Stomach (tissue), 9 donors: ENCODE data around the gene PRG2. TPM values are rescaled to one million over a fixed set of nuclear protein-coding genes. Genes with fewer than 3 reads are reported as not detected.
A peak's percentile ranks its signal among the peaks of the same experiment; 100 is the strongest.

ENCODE experiments used
- DNase-seq, 2 donors: peaks; one replicate each; pipeline versions ENCODE4 v3.0.0 to v3.0.0-alpha.2; 2013 to 2019
- H3K27ac ChIP-seq, 5 donors: fragments of 200-600 bp in 4 of 5; sonication (generic) in 4 of 5; one replicate each; pipeline ENCODE4 v1.5.1; 2013 to 2019; ENCODE audit warnings: mild to moderate bottlenecking in 1 of 5, moderate library complexity in 1 of 5
- H3K27me3 ChIP-seq, 3 donors: fragments of 200-600 bp; sonication (generic); one replicate each; pipeline ENCODE4 v1.5.1; 2017 to 2019; ENCODE audit warnings: mixed run types in 1 of 3
- H3K36me3 ChIP-seq, 4 donors: fragments of 200-600 bp; sonication (generic); 1 replicate in 3 of 4; 2 replicates in 1 of 4; pipeline ENCODE4 v1.5.1; 2016 to 2019
- H3K4me1 ChIP-seq, 4 donors: fragments of 200-600 bp; sonication (generic); one replicate each; pipeline ENCODE4 v1.5.1; 2016 to 2019
- H3K4me3 ChIP-seq, 4 donors: fragments of 200-600 bp; sonication (generic) in 3 of 4; one replicate each; pipeline ENCODE4 v1.5.1; 2016 to 2019; ENCODE audit warnings: mild to moderate bottlenecking in 1 of 4
- H3K9me3 ChIP-seq, 4 donors: fragments of 200-600 bp; sonication (generic); one replicate each; pipeline ENCODE4 v1.5.1; 2016 to 2019
- EP300 ChIP-seq: sonication (generic); formaldehyde crosslinking; IDR thresholded peaks from one replicate; pipeline ENCODE4 v1.6.1; 2017; ENCODE audit warnings: antibody characterized with exemption
- POLR2A ChIP-seq, 4 donors: fragments of 450-650 bp; IDR thresholded peaks; one replicate each; pipeline ENCODE4 v1.6.1; 2016; ENCODE audit warnings: antibody characterized with exemption in 4 of 4, control low read depth in 2 of 4, mild to moderate bottlenecking in 1 of 4, moderate library complexity in 1 of 4
- POLR2AphosphoS5 ChIP-seq, 3 donors: sonication (generic); formaldehyde crosslinking; IDR thresholded peaks; one replicate each; pipeline ENCODE4 v1.6.1; 2016; ENCODE audit warnings: antibody characterized with exemption in 3 of 3
- WGBS, 5 donors: extraction: QIAGEN DNeasy Blood & Tissue Kit in 3 of 5; methylation state at CpG; one replicate each; pipeline versions ENCODE4 v1.1.5 to v1.1.7; 2013 to 2018; 5-methylcytosine and 5-hydroxymethylcytosine counted together
- intact Hi-C: fragments of 100-400 bp; cut with DNase I; formaldehyde crosslinking; loops from one replicate; pipeline ENCODE4 v1.15.1; 2023; ENCODE audit warnings: low total_unique reads
- polyA plus RNA-seq, 3 donors: library from polyadenylated mRNA; stranded (reverse); fragments of 200-250 nt; gene quantifications; one replicate each; pipeline ENCODE4 v1.2.3, GENCODE V29; 2013
- total RNA-seq, 5 donors: library from RNA; depleted of rRNA; stranded (reverse); fragments of >200 nt; gene quantifications; one replicate each; pipeline versions ENCODE4 v1.1.0 to v1.2.3, GENCODE V29; 2014 to 2016
- TF ChIP-seq, protein P1 (sequence below), 7 experiments: fragments of 450-650 bp in 4 of 7; fragments of 200-600 bp in 3 of 7; sonication (generic) in 3 of 7; IDR thresholded peaks; one replicate each; pipeline ENCODE4 v1.5.1; 2016 to 2019; ENCODE audit warnings: antibody characterized with exemption in 7 of 7, control low read depth in 2 of 7, mild to moderate bottlenecking in 1 of 7
- donor health status: healthy with polysubstance abuse.
- donor health status: Bipolar disorder and iron deficiency.
- donor health status: healthy.

PRG2 gene
- total and polyA plus RNA-seq, 8 donors = 0.25 to 0.73 TPM; not detected in 6

DNA sequence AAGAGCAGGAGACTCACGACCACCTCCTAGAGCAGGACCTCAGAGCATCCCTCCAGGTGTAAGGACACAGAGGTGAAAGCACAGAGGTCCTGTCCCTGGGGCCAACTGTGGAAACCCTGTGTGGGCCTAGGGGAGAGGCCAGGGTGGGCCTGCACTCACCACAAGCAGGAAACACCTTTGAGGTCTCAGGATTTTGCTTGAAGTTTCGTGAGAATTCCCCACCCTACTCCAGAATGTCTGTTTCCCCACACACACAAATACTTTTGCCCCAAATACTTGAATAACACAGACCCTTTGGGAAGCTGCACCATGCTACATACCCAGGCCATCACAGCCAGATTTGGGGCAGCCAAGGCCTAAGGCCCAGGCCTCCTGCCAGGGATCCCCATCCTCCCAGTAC lies 18.3 kb upstream of the PRG2 start:
- Histone ChIP-seq H3K4me3 (no peak overlapping the region), H3K9me3 (no peaks in the 10 kb centered on the region), H3K4me1 (peaks cover 0 to 18% (median 0%) of the 10 kb centered on the region in 4 donors), H3K27me3 (no peaks in the 10 kb centered on the region), H3K27ac (no peak overlapping the region), H3K36me3 (peaks cover 29 to 73% (median 57%) of the 10 kb centered on the region in 4 donors)
- intact Hi-C loops = no loop called here
- WGBS, 5 donors = 67 to 90% (median 77%) methylated on average over 2 of the region's 2 CpGs
- DNase-seq = no peak
- TF ChIP-seq, protein P1, sequence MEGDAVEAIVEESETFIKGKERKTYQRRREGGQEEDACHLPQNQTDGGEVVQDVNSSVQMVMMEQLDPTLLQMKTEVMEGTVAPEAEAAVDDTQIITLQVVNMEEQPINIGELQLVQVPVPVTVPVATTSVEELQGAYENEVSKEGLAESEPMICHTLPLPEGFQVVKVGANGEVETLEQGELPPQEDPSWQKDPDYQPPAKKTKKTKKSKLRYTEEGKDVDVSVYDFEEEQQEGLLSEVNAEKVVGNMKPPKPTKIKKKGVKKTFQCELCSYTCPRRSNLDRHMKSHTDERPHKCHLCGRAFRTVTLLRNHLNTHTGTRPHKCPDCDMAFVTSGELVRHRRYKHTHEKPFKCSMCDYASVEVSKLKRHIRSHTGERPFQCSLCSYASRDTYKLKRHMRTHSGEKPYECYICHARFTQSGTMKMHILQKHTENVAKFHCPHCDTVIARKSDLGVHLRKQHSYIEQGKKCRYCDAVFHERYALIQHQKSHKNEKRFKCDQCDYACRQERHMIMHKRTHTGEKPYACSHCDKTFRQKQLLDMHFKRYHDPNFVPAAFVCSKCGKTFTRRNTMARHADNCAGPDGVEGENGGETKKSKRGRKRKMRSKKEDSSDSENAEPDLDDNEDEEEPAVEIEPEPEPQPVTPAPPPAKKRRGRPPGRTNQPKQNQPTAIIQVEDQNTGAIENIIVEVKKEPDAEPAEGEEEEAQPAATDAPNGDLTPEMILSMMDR (IDR thresholded peaks at IDR 0.05) = no peak
- TF ChIP-seq POLR2A (IDR thresholded peaks at IDR 0.05) (no peak), EP300 (no peak), POLR2AphosphoS5 (IDR thresholded peaks at IDR 0.05) (no peak)

DNA sequence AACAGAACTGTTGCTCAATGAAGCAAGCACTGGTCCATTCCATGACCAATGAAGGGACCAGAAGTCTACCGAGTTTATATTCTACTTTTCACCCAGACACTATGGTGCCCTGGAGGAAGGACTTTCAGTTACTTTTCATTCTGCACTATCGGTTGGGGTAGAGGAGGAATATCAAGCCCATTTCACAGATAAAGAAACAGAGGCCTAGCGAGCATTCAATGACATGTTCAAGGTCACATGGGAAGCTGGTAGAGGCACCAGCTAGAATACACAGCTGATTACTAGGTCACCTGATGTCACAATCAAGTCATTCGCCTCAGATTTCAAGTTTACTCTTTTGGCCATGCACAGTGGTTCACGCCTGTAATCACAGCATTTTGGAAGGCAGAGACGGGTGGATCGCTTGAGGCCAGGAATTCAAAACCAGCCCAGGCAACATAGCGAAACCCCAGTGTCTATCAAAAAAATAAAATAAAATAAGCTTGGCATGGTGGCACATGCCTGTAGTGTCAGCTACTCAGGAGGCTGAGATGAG lies 17.6 kb upstream of the PRG2 start:
- H3K27ac ChIP-seq = peak overlapping the region in 1 of 5 donors; percentile 60
- intact Hi-C loops = no loop called here

DNA sequence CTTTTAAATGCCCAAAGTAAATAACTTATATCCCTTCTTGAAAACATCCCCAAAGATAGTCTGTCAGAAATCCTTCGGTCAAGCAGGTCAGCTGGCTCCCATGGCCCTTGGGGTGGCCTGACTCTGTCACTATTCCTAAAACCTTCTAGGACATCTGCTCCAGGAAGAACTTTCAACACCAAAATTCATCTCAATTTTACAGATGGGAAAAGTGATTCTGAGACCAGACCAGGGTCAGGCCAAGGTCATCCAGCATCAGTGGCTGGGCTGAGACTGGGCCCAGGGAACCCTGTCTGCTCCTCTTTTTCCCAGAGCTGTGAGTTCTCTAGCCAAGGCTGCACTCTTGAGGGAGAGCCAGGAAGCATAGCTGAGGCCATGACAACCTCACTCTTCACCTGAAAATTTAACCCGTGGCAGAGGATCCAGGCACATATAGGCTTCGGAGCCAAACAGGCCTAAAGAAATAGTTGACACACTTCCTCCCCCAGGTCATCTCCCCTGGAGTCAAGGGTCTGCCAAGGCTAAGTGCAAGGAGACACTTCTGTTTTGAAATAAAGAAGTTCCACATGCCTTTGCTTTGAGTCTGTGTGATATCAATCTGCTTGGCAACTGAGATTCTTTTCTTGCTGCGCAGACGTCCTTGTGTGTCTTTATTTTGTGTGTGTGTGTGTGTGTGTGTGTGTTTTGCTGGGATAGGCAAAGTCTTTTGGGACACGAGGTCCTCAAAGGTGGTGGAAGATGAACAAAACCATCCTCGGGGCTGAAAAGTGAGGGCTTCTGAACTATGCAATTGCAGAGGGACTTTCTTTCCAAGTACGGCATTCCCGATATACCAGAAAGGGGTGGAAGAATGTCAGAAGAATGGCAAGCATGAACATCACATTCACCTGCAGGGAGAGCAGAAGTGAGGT lies 16.8 kb upstream of the PRG2 start:
- Histone ChIP-seq H3K36me3 (peaks cover 25 to 64% (median 51%) of the 10 kb centered on the region in 4 donors), H3K4me1 (peaks cover 0 to 18% (median 0%) of the 10 kb centered on the region in 4 donors), H3K27me3 (no peaks in the 10 kb centered on the region), H3K4me3 (no peak overlapping the region), H3K27ac (peak overlapping the region in 2 of 5 donors; percentile 58 to 60), H3K9me3 (no peaks in the 10 kb centered on the region)
- WGBS, 5 donors = 75 to 86% (median 84%) methylated on average over 9 of the region's 9 CpGs
- TF ChIP-seq, protein P1 (IDR thresholded peaks at IDR 0.05) = no peak
- TF ChIP-seq EP300 = no peak
- TF ChIP-seq POLR2A (IDR thresholded peaks at IDR 0.05) = no peak
- DNase-seq = no peak
- intact Hi-C loops = no loop called here

More for the DNA sequence above, 17.6 kb upstream of the PRG2 start:
- 91 to 96% (median 95%) methylated on average over 8 of the region's 8 CpGs for WGBS, 5 donors
- H3K36me3 ChIP-seq = peaks cover 25 to 69% (median 53%) of the 10 kb centered on the region in 4 donors
- H3K4me3 ChIP-seq = no peak overlapping the region
- no peaks in the 10 kb centered on the region for H3K9me3 ChIP-seq
- no peaks in the 10 kb centered on the region for H3K27me3 ChIP-seq
- DNase-seq = no peak
- TF ChIP-seq POLR2A (IDR thresholded peaks at IDR 0.05) (no peak), EP300 (no peak), POLR2AphosphoS5 (IDR thresholded peaks at IDR 0.05) (no peak)
- TF ChIP-seq, protein P1 (IDR thresholded peaks at IDR 0.05) = no peak
- peaks cover 0 to 18% (median 0%) of the 10 kb centered on the region in 4 donors for H3K4me1 ChIP-seq

DNA sequence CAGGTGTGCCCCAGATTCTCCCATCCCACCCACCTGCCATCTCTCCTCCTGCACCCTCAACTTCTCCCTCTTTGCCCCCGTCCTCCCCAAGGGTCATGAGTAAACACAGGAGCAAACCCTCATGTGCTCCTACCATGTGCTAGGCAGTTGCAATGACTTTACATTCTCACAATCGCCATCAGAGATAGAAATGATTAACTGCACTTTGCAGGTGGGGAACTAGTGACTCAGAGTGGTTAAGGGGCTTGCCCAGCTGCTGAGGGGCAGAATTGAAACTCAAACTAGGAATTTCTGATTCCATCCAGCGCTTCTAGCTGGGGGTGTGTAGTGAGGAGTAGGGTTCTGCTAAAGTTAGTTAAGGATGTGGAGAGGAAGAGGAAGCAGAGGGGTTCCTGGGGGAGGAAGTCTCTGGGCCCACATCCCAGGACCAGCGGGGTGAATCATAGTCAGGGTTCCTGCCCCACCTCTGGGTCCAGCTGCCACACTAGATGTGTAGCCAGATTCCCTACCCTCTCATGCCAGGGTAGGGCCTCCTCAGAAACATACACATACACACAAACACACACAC lies 16.0 kb upstream of the PRG2 start:
- Histone ChIP-seq H3K27me3 (no peaks in the 10 kb centered on the region), H3K9me3 (no peaks in the 10 kb centered on the region), H3K27ac (peak overlapping the region in 2 of 5 donors; percentile 58 to 60), H3K4me3 (no peak overlapping the region), H3K36me3 (peaks cover 25 to 61% (median 47%) of the 10 kb centered on the region in 4 donors), H3K4me1 (peaks cover 0 to 18% (median 0%) of the 10 kb centered on the region in 4 donors)
- intact Hi-C loops = no loop called here
- no peak for DNase-seq
- WGBS, 5 donors = 48 to 64% (median 59%) methylated on average over 4 of the region's 4 CpGs
- TF ChIP-seq POLR2A (IDR thresholded peaks at IDR 0.05) = no peak
